Measurements from ENCODE around the gene MAD2L2. TPM values are rescaled to one million over a fixed set of nuclear protein-coding genes. Genes with fewer than 3 reads are reported as not detected.

The MAD2L2 gene
- total RNA-seq, 1 donor from 2014 or later = 19.8 TPM

- Histone ChIP-seq H3K27ac (ENCODE audit: low read depth, low read length) (no peak overlapping the region), H3K9ac (ENCODE audit: low read depth in 1 of 3, low read length in 3 of 3) (no peak overlapping the region), H3K36me3 (ENCODE audit: control insufficient read depth in 3 of 3, insufficient read depth in 3 of 3, low read length in 3 of 3) (peaks cover 27 to 40% (median 30%) of the 10 kb centered on the region in 3 donors), H3K4me3 (ENCODE audit: low read length in 3 of 3) (no peak overlapping the region), H3K27me3 (ENCODE audit: control insufficient read depth in 3 of 3, insufficient read depth in 3 of 3, low read length in 3 of 3) (no peaks in the 10 kb centered on the region), H3K9me3 (ENCODE audit: control insufficient read depth in 3 of 3, low read length in 3 of 3) (no peaks in the 10 kb centered on the region), H3K4me1 (ENCODE audit: control insufficient read depth in 3 of 3, insufficient read depth in 3 of 3, low read length in 3 of 3) (peaks cover 0 to 2% (median 0%) of the 10 kb centered on the region in 3 donors)
These were observed 7.7 kb downstream of the MAD2L2 start for GRCh38 chr1:11673089-11673769.

DNA sequence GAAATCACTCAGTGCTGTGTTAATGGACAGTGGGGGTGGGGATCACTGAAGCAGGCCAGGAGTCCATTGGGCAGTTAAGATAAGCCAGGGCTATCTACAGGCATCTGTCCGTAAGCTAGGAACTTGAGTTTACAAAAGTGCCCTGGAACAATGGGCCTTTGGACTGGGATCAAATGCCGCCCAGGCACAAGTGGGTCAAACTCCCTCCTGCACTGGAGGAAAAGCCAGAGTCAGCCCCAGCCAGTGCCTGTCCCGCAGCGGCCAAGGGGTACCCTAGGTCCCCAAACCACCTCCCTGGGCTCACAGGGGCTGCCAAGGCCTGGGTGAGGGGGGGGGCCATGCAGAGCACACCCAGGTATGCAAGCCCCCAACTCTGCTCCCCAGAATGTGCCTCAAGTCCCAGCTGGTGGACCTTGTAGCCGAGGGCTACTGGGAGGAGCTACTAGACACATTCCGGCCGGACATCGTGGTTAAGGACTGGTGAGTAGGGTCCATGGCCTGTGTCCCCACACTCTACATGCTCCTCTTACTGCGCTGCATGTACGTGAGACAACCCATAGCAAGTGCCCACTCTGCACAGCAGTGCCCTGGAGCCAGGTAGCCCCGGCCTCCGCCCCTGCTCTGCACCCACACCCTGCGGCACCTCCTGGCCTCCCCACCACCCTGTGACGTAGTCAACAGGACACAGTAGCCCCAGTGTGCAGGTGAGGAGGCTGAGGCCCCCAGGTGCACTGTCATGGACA lies 9.2 kb downstream of the MAD2L2 start:
- Histone ChIP-seq H3K27ac (ENCODE audit: low read depth, low read length) (no peak overlapping the region), H3K4me3 (ENCODE audit: low read length in 3 of 3) (no peak overlapping the region), H3K4me1 (ENCODE audit: control insufficient read depth in 3 of 3, insufficient read depth in 3 of 3, low read length in 3 of 3) (peaks cover 0 to 2% (median 0%) of the 10 kb centered on the region in 3 donors), H3K9ac (ENCODE audit: low read depth in 1 of 3, low read length in 3 of 3) (no peak overlapping the region), H3K27me3 (ENCODE audit: control insufficient read depth in 3 of 3, insufficient read depth in 3 of 3, low read length in 3 of 3) (no peaks in the 10 kb centered on the region), H3K36me3 (ENCODE audit: control insufficient read depth in 3 of 3, insufficient read depth in 3 of 3, low read length in 3 of 3) (peaks cover 26 to 40% (median 27%) of the 10 kb centered on the region in 3 donors), H3K9me3 (ENCODE audit: control insufficient read depth in 3 of 3, low read length in 3 of 3) (no peaks in the 10 kb centered on the region)

GRCh38 chr1:11671205-11671543 lies 9.8 kb downstream of the MAD2L2 start:
- Histone ChIP-seq H3K4me1 (ENCODE audit: control insufficient read depth in 3 of 3, insufficient read depth in 3 of 3, low read length in 3 of 3) (no peaks in the 10 kb centered on the region), H3K27ac (ENCODE audit: low read depth, low read length) (no peak overlapping the region), H3K4me3 (ENCODE audit: low read length in 3 of 3) (no peak overlapping the region), H3K9me3 (ENCODE audit: control insufficient read depth in 3 of 3, low read length in 3 of 3) (no peaks in the 10 kb centered on the region), H3K36me3 (ENCODE audit: control insufficient read depth in 3 of 3, insufficient read depth in 3 of 3, low read length in 3 of 3) (peaks cover 23 to 35% (median 23%) of the 10 kb centered on the region in 3 donors), H3K27me3 (ENCODE audit: control insufficient read depth in 3 of 3, insufficient read depth in 3 of 3, low read length in 3 of 3) (no peaks in the 10 kb centered on the region), H3K9ac (ENCODE audit: low read depth in 1 of 3, low read length in 3 of 3) (no peak overlapping the region)

GRCh38 chr1:11670747-11671146 lies 10.2 kb downstream of the MAD2L2 start:
- H3K27me3 ChIP-seq (ENCODE audit: control insufficient read depth in 3 of 3, insufficient read depth in 3 of 3, low read length in 3 of 3) = no peaks in the 10 kb centered on the region
- H3K9ac ChIP-seq (ENCODE audit: low read depth in 1 of 3, low read length in 3 of 3) = no peak overlapping the region
- H3K27ac ChIP-seq (ENCODE audit: low read depth, low read length) = no peak overlapping the region
- H3K9me3 ChIP-seq (ENCODE audit: control insufficient read depth in 3 of 3, low read length in 3 of 3) = no peaks in the 10 kb centered on the region
- no peaks in the 10 kb centered on the region for H3K4me1 ChIP-seq (ENCODE audit: control insufficient read depth in 3 of 3, insufficient read depth in 3 of 3, low read length in 3 of 3)
- H3K4me3 ChIP-seq (ENCODE audit: low read length in 3 of 3) = no peak overlapping the region
- peaks cover 19 to 32% (median 23%) of the 10 kb centered on the region in 3 donors for H3K36me3 ChIP-seq (ENCODE audit: control insufficient read depth in 3 of 3, insufficient read depth in 3 of 3, low read length in 3 of 3)

- Histone ChIP-seq H3K4me1 (ENCODE audit: control insufficient read depth in 3 of 3, insufficient read depth in 3 of 3, low read length in 3 of 3) (peaks cover 0 to 8% (median 3%) of the 10 kb centered on the region in 3 donors), H3K4me3 (ENCODE audit: low read length in 3 of 3) (no peak overlapping the region)
These were observed 12.4 kb downstream of the MAD2L2 start for GRCh38 chr1:11668516-11668915.

GRCh38 chr1:11664336-11665065 lies 16.4 kb downstream of the MAD2L2 start:
- peak overlapping the region; percentile 54 for H3K27ac ChIP-seq (ENCODE audit: low read depth, low read length)

More at GRCh38 chr1:11668516-11668915, 12.4 kb downstream of the MAD2L2 start:
- no peak overlapping the region for H3K27ac ChIP-seq (ENCODE audit: low read depth, low read length)
- H3K36me3 ChIP-seq (ENCODE audit: control insufficient read depth in 3 of 3, insufficient read depth in 3 of 3, low read length in 3 of 3) = peaks cover 9 to 25% (median 11%) of the 10 kb centered on the region in 3 donors
- no peak overlapping the region for H3K9ac ChIP-seq (ENCODE audit: low read depth in 1 of 3, low read length in 3 of 3)
- H3K27me3 ChIP-seq (ENCODE audit: control insufficient read depth in 3 of 3, insufficient read depth in 3 of 3, low read length in 3 of 3) = no peaks in the 10 kb centered on the region
- H3K9me3 ChIP-seq (ENCODE audit: control insufficient read depth in 3 of 3, low read length in 3 of 3) = no peaks in the 10 kb centered on the region

GRCh38 chr1:11661103-11661502 lies 19.8 kb downstream of the MAD2L2 start:
- Histone ChIP-seq H3K9me3 (ENCODE audit: control insufficient read depth in 3 of 3, low read length in 3 of 3) (no peaks in the 10 kb centered on the region), H3K27ac (ENCODE audit: low read depth, low read length) (no peak overlapping the region), H3K36me3 (ENCODE audit: control insufficient read depth in 3 of 3, insufficient read depth in 3 of 3, low read length in 3 of 3) (peaks cover 6 to 13% (median 8%) of the 10 kb centered on the region in 3 donors), H3K4me3 (ENCODE audit: low read length in 3 of 3) (no peak overlapping the region), H3K9ac (ENCODE audit: low read depth in 1 of 3, low read length in 3 of 3) (no peak overlapping the region), H3K4me1 (ENCODE audit: control insufficient read depth in 3 of 3, insufficient read depth in 3 of 3, low read length in 3 of 3) (peaks cover 0 to 8% (median 3%) of the 10 kb centered on the region in 3 donors), H3K27me3 (ENCODE audit: control insufficient read depth in 3 of 3, insufficient read depth in 3 of 3, low read length in 3 of 3) (no peaks in the 10 kb centered on the region)

More at GRCh38 chr1:11664336-11665065, 16.4 kb downstream of the MAD2L2 start:
- peak overlapping the region; percentile 82 to 85 (median 83) for H3K9ac ChIP-seq (ENCODE audit: low read depth in 1 of 3, low read length in 3 of 3)
- H3K4me1 ChIP-seq (ENCODE audit: control insufficient read depth in 3 of 3, insufficient read depth in 3 of 3, low read length in 3 of 3) = peaks cover 0 to 8% (median 3%) of the 10 kb centered on the region in 3 donors
- H3K4me3 ChIP-seq (ENCODE audit: low read length in 3 of 3) = peak overlapping the region; percentile 65 to 77 (median 74)
- H3K36me3 ChIP-seq (ENCODE audit: control insufficient read depth in 3 of 3, insufficient read depth in 3 of 3, low read length in 3 of 3) = peaks cover 7 to 11% (median 10%) of the 10 kb centered on the region in 3 donors
- no peaks in the 10 kb centered on the region for H3K27me3 ChIP-seq (ENCODE audit: control insufficient read depth in 3 of 3, insufficient read depth in 3 of 3, low read length in 3 of 3)
- H3K9me3 ChIP-seq (ENCODE audit: control insufficient read depth in 3 of 3, low read length in 3 of 3) = no peaks in the 10 kb centered on the region

DNA sequence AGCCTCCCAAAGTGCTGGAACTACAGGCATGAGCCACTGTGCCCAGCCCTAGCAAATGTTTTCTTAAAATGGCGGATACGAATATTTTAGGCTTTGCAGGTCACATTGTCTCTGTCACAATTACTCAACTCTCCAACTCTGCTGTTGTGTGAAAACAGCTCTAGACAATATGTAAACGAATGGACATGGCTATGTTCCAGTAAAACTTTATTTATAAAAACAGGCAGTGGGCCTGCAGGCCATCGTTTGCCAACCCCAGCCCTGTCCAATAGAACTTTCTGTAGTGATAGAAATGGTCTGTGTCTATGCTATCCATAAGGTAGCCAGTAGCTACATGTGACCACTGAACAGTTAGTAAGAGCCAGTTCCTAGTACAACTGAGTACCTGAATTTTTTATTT lies 21.2 kb downstream of the MAD2L2 start:
- Histone ChIP-seq H3K27me3 (ENCODE audit: control insufficient read depth in 3 of 3, insufficient read depth in 3 of 3, low read length in 3 of 3) (no peaks in the 10 kb centered on the region), H3K4me3 (ENCODE audit: low read length in 3 of 3) (no peak overlapping the region), H3K9ac (ENCODE audit: low read depth in 1 of 3, low read length in 3 of 3) (no peak overlapping the region), H3K4me1 (ENCODE audit: control insufficient read depth in 3 of 3, insufficient read depth in 3 of 3, low read length in 3 of 3) (peaks cover 5 to 18% (median 8%) of the 10 kb centered on the region in 3 donors), H3K36me3 (ENCODE audit: control insufficient read depth in 3 of 3, insufficient read depth in 3 of 3, low read length in 3 of 3) (peaks cover 6 to 13% (median 8%) of the 10 kb centered on the region in 3 donors), H3K27ac (ENCODE audit: low read depth, low read length) (no peak overlapping the region), H3K9me3 (ENCODE audit: control insufficient read depth in 3 of 3, low read length in 3 of 3) (no peaks in the 10 kb centered on the region)

- no peaks in the 10 kb centered on the region for H3K9me3 ChIP-seq (ENCODE audit: control insufficient read depth in 3 of 3, low read length in 3 of 3)
- peaks cover 6 to 13% (median 8%) of the 10 kb centered on the region in 3 donors for H3K36me3 ChIP-seq (ENCODE audit: control insufficient read depth in 3 of 3, insufficient read depth in 3 of 3, low read length in 3 of 3)
- H3K4me1 ChIP-seq (ENCODE audit: control insufficient read depth in 3 of 3, insufficient read depth in 3 of 3, low read length in 3 of 3) = peaks cover 5 to 11% (median 6%) of the 10 kb centered on the region in 3 donors
- no peak overlapping the region for H3K9ac ChIP-seq (ENCODE audit: low read depth in 1 of 3, low read length in 3 of 3)
- no peak overlapping the region for H3K27ac ChIP-seq (ENCODE audit: low read depth, low read length)
- no peaks in the 10 kb centered on the region for H3K27me3 ChIP-seq (ENCODE audit: control insufficient read depth in 3 of 3, insufficient read depth in 3 of 3, low read length in 3 of 3)
- no peak overlapping the region for H3K4me3 ChIP-seq (ENCODE audit: low read length in 3 of 3)
These were observed 22.4 kb downstream of the MAD2L2 start for GRCh38 chr1:11658542-11658941.
